B cell (primary cell): Measurements from ENCODE around the gene RGL1. TPM values are rescaled to one million over a fixed set of nuclear protein-coding genes. Genes with fewer than 3 reads are reported as not detected.

Experiments used
- ATAC-seq: fragments of 200-7000 bp; cut with Tn5 transposase; one replicate; pipeline ENCODE4 v1.10.0; 2021; ENCODE audit warnings: low read depth, mild to moderate bottlenecking, moderate number of reproducible peaks, moderate library complexity
- CTCF ChIA-PET: fragments of 350-600 bp; sonication (Branson Sonifier 250); formaldehyde crosslinking; loops from one replicate; lab custom pipeline; 2021; ENCODE audit warnings: antibody characterized with exemption, inconsistent platforms; lab: Charles Lee
- POLR2A ChIA-PET: fragments of 350-600 bp; sonication (Branson Sonifier 250); formaldehyde crosslinking; loops from one replicate; lab custom pipeline; 2021; ENCODE audit warnings: antibody characterized with exemption; lab: Charles Lee
- DNase-seq: peaks from one replicate; pipeline ENCODE4 v3.0.0; 2013
- H2AFZ ChIP-seq: 2 replicates; pipeline ENCODE4 v1.6.1; 2012; ENCODE audit warnings: mild to moderate bottlenecking, low read depth, low read length; ENCODE audit not compliant: insufficient read depth, poor library complexity, severe bottlenecking
- H3K27ac ChIP-seq, 2 donors: 1 replicate in 1 of 2; 2 replicates in 1 of 2; pipeline ENCODE4 v1.5.1; 2012 to 2013; ENCODE audit warnings: low read length in 2 of 2, mild to moderate bottlenecking in 2 of 2, moderate library complexity in 1 of 2
- H3K27me3 ChIP-seq, 4 experiments: fragments of 200-600 bp in 1 of 4; sonication (generic) in 1 of 4; replicated peaks in 1 of 4; 1 replicate in 2 of 4; 2 replicates in 2 of 4; pipeline versions ENCODE4 v1.6.1 to v1.7.0; 2013 to 2016; ENCODE audit warnings: low read length in 3 of 4, mild to moderate bottlenecking in 2 of 4, mixed read lengths in 1 of 4, moderate library complexity in 1 of 4; ENCODE audit not compliant: insufficient read depth in 4 of 4, control insufficient read depth in 3 of 4; ENCODE audit errors: control extremely low read depth in 1 of 4
- H3K36me3 ChIP-seq, 2 experiments: replicated peaks in 1 of 2; 1 replicate in 1 of 2; 2 replicates in 1 of 2; pipeline versions ENCODE4 v1.6.1 to v1.7.1; 2013; ENCODE audit warnings: low read length in 1 of 2; ENCODE audit not compliant: insufficient read depth in 2 of 2, control insufficient read depth in 1 of 2; ENCODE audit errors: control extremely low read depth in 1 of 2, extremely low read depth in 1 of 2
- H3K4me1 ChIP-seq, 2 donors: fragments of 200-600 bp in 1 of 2; sonication (generic) in 1 of 2; 1 replicate in 1 of 2; 2 replicates in 1 of 2; pipeline versions ENCODE4 v1.5.1 to v1.6.1; 2013 to 2017; ENCODE audit warnings: low read length in 2 of 2; ENCODE audit not compliant: control insufficient read depth in 2 of 2, insufficient read depth in 2 of 2
- H3K4me2 ChIP-seq: replicated peaks from 2 replicates; pipeline ENCODE3; 2012; ENCODE audit warnings: mild to moderate bottlenecking, low read depth, low read length; ENCODE audit not compliant: poor library complexity, severe bottlenecking
- H3K4me3 ChIP-seq, 5 experiments: fragments of 200-600 bp in 1 of 5; sonication (generic) in 1 of 5; 1 replicate in 3 of 5; 2 replicates in 2 of 5; pipeline versions ENCODE4 v1.5.1 to v1.7.0; 2011 to 2016; ENCODE audit warnings: low read length in 4 of 5, mild to moderate bottlenecking in 4 of 5, low read depth in 2 of 5, control low read depth in 1 of 5, moderate library complexity in 1 of 5; ENCODE audit not compliant: insufficient read depth in 1 of 5; ENCODE audit errors: control extremely low read depth in 1 of 5, extremely low read depth in 1 of 5
- H3K79me2 ChIP-seq: fragments of 200-600 bp; sonication (generic); one replicate; pipeline ENCODE4 v1.6.0; 2016; ENCODE audit warnings: low read length; ENCODE audit not compliant: control insufficient read depth, insufficient read depth
- H3K9ac ChIP-seq: fragments of 200-600 bp; sonication (generic); 2 replicates; pipeline ENCODE4 v1.6.1; 2017; ENCODE audit warnings: mild to moderate bottlenecking, low read length, moderate library complexity
- H3K9me3 ChIP-seq, 3 donors: one replicate each; pipeline versions ENCODE4 v1.6.1 to v1.7.1; 2013; ENCODE audit warnings: low read length in 2 of 3; ENCODE audit not compliant: control insufficient read depth in 2 of 3, insufficient read depth in 1 of 3; ENCODE audit errors: control extremely low read depth in 1 of 3
- H4K20me1 ChIP-seq: 2 replicates; pipeline ENCODE4 v1.6.0; 2012; ENCODE audit warnings: mild to moderate bottlenecking, low read length; ENCODE audit not compliant: insufficient read depth, control insufficient read depth, poor library complexity, severe bottlenecking
- H3K27ac Mint-ChIP-seq: one replicate; pipeline ENCODE4 v1.8.0; 2021; ENCODE audit warnings: mixed read lengths
- H3K27me3 Mint-ChIP-seq: one replicate; pipeline ENCODE4 v1.8.0; 2021; ENCODE audit warnings: mixed read lengths
- H3K4me1 Mint-ChIP-seq: one replicate; pipeline ENCODE4 v1.8.0; 2021; ENCODE audit warnings: mixed read lengths
- H3K4me3 Mint-ChIP-seq: one replicate; pipeline ENCODE4 v1.8.0; 2021; ENCODE audit warnings: mixed read lengths
- H3K9me3 Mint-ChIP-seq: one replicate; pipeline ENCODE4 v1.8.0; 2022; ENCODE audit warnings: mixed read lengths; ENCODE audit not compliant: insufficient read depth
- CTCF ChIP-seq: fragments of 200-600 bp; IDR thresholded peaks from one replicate; pipeline ENCODE4 v1.8.0; 2022; ENCODE audit warnings: antibody characterized with exemption, mild to moderate bottlenecking
- EZH2 ChIP-seq: IDR thresholded peaks from 2 replicates; pipeline ENCODE4 v1.6.1; 2012; ENCODE audit warnings: borderline replicate concordance, low read depth, mild to moderate bottlenecking, moderate library complexity, low read length; ENCODE audit not compliant: insufficient read depth, poor library complexity, severe bottlenecking
- WGBS: methylation state at CpG from one replicate; pipeline ENCODE4 v1.1.5; 2013; ENCODE audit warnings: missing lambda C conversion rate; ENCODE audit not compliant: insufficient coverage; 5-methylcytosine and 5-hydroxymethylcytosine counted together
- intact Hi-C: fragments of 100-400 bp; cut with micrococcal nuclease; formaldehyde crosslinking; loops from one replicate; pipeline ENCODE4 v1.10.0; 2022
- polyA plus RNA-seq: library from polyadenylated mRNA; depleted of rRNA; stranded (reverse); fragments of >200 nt; gene quantifications from 2 replicates; pipeline ENCODE4 v1.2.3, GENCODE V29; 2012
- total RNA-seq, 2 donors: library from RNA; stranded (reverse); fragments of 120-200 nt in 1 of 2; gene quantifications; 1 replicate in 1 of 2; 2 replicates in 1 of 2; pipeline versions ENCODE4 v1.2.3 to v1.2.4, GENCODE V29; 2013 to 2022

RGL1 gene
- total and polyA plus RNA-seq, 2 donors (not counting 1 experiment from before 2014, with no cell fraction given), result 0.09 to 1.1 TPM

GRCh38 chr1:183842795-183843144 is 37.9 kb downstream of the RGL1 start:
- Histone ChIP-seq H3K36me3 (no peaks in the 10 kb centered on the region), H3K79me2 (no peaks in the 10 kb centered on the region), H3K27ac (no peak overlapping the region), H3K27me3 (no peaks in the 10 kb centered on the region), H3K4me1 (peaks cover 0 to 13% of the 10 kb centered on the region in 2 donors), H3K4me3 (peak overlapping the region in 1 of 5 experiments; percentile 42), H2AFZ (peak overlapping the region; percentile 39), H3K9ac (peak overlapping the region; percentile 40), H4K20me1 (no peaks in the 10 kb centered on the region), H3K4me2 (peak overlapping the region; percentile 56), H3K9me3 (no peaks in the 10 kb centered on the region)
- WGBS, result no CpG with 5 or more reads among the region's 2 CpGs
- peak overlapping the region; percentile 38 for H3K4me3 Mint-ChIP-seq
- intact Hi-C loops, result loop anchor here (10.0 kb wide), 1 partner anchor 72 kb away; no protein-coding TSS in a partner anchor
- ChIA-PET POLR2A (no interaction called here), CTCF (interaction anchor here (1.1 to 1.4 kb wide), 2 partner anchors 73 to 187 kb away, joined by 3 to 7 read pairs; no protein-coding TSS in a partner anchor)
- DNase-seq (no peak), ATAC-seq (no peak)
- no peak overlapping the region for H3K27ac Mint-ChIP-seq
- H3K4me1 Mint-ChIP-seq, result peaks cover 12% of the 10 kb centered on the region
- TF ChIP-seq CTCF, result no peak
- no peak for TF ChIP-seq EZH2
- no peaks in the 10 kb centered on the region for H3K9me3 Mint-ChIP-seq
- H3K27me3 Mint-ChIP-seq, result no peaks in the 10 kb centered on the region

GRCh38 chr1:183844806-183845205 is 39.9 kb downstream of the RGL1 start:
- Histone ChIP-seq H3K4me3 (no peak overlapping the region), H3K4me1 (peaks cover 0 to 13% of the 10 kb centered on the region in 2 donors), H3K79me2 (no peaks in the 10 kb centered on the region), H3K36me3 (no peaks in the 10 kb centered on the region), H3K9ac (no peak overlapping the region), H3K9me3 (no peaks in the 10 kb centered on the region), H3K27ac (no peak overlapping the region), H3K4me2 (no peak overlapping the region), H3K27me3 (no peaks in the 10 kb centered on the region), H4K20me1 (no peaks in the 10 kb centered on the region), H2AFZ (no peak overlapping the region)
- Mint-ChIP-seq H3K4me3 (no peak overlapping the region), H3K27me3 (no peaks in the 10 kb centered on the region), H3K4me1 (peaks cover 12% of the 10 kb centered on the region), H3K27ac (no peak overlapping the region), H3K9me3 (no peaks in the 10 kb centered on the region)
- ChIA-PET CTCF (interaction anchor here (1.1 kb wide), 1 partner anchor 71 kb away, joined by 3 read pairs; no protein-coding TSS in a partner anchor), POLR2A (no interaction called here)
- ATAC-seq, result no peak
- intact Hi-C loops, result loop anchor here (10.0 kb wide), 1 partner anchor 70 kb away; no protein-coding TSS in a partner anchor
- WGBS, result no CpG with 5 or more reads among the region's 2 CpGs
- no peak for TF ChIP-seq CTCF
- TF ChIP-seq EZH2, result no peak
- no peak for DNase-seq
